GM21360 (cell line): ENCODE data around the gene TP53BP2.

ENCODE experiments used
- ATAC-seq: cut with Tn5 transposase; IDR thresholded peaks from one replicate; pipeline ENCODE4 v1.9.1; 2021; ENCODE audit warnings: mild to moderate bottlenecking, moderate library complexity; ENCODE audit not compliant: unreplicated experiment

The TP53BP2 gene

DNA sequence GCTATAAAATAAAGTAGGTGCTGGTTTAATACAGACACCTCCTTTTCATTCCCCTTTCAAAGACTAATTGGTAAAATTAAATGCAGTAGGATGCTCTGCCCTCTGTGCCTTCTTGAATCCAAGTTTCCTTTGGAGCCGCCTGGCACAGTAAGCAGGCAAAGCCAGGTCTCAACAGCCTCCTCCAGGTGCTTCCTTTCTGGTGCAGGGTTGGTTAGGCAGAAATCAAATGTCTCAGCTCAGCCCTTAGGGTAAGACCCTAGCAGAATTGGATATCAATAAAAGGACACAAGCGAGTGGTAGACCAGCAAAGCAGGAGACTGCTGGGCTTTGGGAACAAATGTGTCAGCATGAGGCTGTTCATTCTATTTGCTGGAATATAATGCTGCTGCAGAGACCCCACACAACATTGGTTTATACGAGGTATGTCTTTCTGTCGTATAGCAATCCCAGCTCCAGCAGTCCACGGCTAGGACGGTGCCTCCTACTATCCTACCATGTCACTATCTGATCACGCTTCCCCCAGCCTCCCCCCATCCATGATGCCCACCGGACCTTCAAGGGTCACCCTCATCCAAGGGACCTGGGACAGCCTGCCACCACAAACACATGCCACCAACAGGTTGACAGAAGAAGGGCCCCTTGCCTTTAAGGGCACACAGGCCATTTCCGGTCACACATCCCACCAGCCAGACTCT lies 75.0 kb downstream of the TP53BP2 start:
- no peak for ATAC-seq

DNA sequence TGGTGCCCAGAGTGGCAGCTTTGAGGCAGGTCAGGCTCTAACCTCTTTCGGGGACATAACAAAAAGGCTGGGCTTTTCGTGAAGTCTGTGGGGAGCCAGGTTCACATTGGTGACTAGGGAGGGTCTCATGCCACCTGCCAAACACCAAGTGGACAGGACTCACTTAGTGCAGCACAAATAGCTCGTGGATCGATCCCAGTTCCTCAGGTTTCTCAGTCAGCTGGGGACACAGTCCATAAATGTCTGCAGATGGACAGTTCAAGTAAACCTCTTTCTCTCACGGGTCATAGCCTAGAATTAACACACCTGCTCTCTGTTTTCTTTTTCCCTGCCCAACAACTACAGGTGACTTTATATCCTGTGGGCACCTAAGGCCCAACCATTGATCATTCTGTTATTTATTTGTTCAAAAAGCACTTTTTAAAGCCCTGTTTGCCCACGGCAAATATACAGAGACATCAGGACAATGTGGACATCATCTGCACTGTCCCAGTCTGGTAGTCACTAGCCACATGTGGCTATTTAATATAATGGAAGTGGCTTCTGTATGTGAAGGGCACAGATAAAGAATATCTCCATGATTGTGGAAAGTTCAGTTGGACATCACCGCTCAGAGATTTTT lies 79.9 kb downstream of the TP53BP2 start:
- no peak for ATAC-seq

DNA sequence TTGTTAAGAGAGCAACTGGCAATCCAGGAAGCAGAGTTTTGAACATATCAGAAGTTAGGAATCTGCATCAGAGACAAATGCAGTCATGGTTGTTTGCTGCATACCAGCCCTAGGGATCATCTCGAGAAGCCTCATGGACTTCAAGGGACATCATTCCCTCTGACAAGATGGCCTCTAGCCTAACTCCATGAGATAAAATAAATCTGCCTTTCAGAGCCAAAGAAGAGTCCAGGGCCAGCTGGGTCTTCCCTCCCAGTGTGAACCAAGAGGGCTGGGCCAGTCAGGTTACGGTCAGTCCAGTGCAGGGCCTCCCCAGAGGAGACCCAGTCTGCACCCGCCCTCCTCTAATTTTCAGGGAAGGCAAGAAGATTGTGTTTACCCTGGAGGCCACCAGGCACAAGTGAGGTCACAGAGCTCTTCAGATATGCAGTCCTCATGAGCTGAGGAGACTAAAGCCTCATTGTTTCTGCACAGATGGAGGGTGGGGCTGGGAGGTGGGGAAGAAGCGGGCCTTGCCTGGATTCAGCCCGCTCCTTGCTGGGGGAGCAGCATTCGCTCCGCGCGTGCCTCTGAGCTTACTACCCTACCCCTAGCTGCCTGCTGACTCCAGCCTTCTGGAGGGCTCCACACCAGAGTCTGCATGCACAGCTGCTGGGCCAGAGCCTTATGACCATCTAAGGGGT lies 80.6 kb downstream of the TP53BP2 start:
- no peak for ATAC-seq

DNA sequence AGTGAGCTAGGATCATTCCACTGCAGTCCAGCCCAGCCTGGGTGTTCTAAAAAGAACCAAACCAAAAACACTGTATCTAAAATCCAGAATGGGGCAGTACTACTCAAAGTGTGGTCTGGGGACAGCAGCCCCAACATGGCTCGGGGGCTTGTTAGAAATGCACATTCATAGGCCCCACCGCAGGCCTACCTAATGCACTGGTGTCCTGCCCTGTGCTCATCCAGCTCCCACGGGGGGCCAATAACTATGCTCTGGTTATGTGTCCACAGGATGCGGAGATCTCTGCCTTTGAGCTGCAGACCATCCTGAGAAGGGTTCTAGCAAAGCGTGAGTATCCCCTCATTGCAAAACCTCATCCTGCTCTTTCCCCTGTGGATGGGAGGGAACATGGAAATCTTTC lies 81.9 kb downstream of the TP53BP2 start:
- no peak for ATAC-seq

DNA sequence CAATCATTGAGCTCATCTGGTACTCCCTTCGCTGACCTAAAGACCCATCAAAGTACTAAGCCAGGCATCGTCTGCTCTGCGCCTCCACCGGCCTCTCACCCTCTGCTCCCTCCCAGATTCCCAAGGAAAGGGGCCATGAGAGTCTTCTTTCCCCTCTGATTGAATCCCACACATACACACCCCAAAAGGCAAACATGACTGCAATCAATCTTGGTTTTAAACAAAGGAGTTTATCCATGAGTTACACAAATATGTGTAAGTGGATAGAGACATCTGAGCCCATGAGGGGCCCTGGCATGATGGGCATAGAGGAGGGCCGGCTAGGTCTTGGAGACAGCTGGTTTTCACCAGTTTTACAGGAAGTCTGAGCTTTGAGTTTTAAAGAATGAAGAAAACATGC lies 82.5 kb downstream of the TP53BP2 start:
- no peak for ATAC-seq

DNA sequence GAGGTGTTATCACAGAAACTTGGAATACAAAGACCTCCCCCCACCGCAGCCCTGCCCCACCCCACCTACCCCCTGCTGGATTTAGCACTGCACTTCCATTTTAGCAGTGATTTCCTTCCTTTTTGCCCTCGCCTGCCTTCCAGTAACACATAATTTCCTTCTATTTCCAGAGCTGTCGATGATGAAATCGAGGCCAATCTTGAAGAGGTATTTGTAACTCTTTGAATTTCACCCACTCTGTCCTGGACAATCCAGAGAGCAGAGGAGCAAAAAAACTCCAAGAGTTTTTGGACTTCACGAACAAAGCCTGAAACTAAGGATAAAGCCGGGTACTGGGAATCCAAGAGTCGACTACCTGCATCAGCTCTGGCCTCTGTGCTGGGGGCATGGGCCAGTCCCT lies 84.3 kb downstream of the TP53BP2 start:
- no peak for ATAC-seq

DNA sequence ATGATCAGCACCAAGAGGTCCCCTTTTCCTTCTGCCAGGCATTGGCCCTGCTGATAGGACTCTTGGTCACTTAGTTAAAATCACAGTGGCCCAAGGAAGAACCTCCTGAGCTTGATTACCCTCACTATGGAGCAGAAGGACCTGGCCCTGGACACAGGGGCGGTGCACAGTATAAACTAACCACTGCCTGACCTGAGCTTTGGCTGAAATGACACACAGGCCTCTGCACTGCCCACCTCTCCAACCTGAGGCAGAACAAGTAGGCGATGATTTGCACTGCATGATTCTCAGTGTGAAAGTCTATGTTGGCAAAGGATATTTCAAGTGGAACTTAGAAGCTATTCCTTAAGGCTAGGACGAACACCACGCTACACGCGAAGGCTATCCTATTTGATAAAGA lies 84.9 kb downstream of the TP53BP2 start:
- no peak for ATAC-seq

DNA sequence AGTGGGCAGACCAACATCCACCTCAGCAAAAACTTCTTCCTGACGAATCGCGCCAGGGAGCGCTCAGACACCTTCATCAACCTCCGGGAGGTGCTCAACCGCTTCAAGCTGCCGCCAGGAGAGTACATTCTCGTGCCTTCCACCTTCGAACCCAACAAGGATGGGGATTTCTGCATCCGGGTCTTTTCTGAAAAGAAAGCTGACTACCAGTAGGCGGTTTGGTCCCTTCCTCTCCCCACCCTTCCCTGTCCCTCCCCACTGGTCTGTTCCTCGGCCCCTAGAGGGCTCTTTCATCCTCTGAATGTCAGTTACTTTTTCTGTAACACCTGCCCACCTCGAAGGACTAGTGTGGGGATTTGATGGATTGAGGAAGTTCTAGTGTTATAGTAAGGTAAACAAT lies 86.5 kb downstream of the TP53BP2 start:
- ATAC-seq: no peak

DNA sequence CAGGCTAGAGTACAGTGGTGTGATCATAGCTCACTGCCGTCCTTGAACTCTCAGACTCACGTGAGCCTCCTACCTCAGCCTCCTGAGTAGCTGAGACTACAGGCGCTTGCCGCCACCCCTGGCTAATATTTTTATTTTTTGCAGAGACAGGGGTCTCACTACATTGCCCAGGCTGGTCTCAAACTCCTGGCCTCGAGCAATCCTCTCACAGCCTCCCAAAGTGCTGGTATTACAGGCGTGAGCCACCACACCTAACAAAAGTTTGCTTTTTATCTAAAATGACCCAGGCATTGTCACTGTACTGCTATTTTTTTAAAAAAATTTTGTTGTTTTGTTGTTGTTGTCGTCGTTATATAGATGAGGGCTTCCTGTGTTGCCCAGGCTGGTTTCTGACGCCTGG lies 87.0 kb downstream of the TP53BP2 start:
- ATAC-seq: no peak

DNA sequence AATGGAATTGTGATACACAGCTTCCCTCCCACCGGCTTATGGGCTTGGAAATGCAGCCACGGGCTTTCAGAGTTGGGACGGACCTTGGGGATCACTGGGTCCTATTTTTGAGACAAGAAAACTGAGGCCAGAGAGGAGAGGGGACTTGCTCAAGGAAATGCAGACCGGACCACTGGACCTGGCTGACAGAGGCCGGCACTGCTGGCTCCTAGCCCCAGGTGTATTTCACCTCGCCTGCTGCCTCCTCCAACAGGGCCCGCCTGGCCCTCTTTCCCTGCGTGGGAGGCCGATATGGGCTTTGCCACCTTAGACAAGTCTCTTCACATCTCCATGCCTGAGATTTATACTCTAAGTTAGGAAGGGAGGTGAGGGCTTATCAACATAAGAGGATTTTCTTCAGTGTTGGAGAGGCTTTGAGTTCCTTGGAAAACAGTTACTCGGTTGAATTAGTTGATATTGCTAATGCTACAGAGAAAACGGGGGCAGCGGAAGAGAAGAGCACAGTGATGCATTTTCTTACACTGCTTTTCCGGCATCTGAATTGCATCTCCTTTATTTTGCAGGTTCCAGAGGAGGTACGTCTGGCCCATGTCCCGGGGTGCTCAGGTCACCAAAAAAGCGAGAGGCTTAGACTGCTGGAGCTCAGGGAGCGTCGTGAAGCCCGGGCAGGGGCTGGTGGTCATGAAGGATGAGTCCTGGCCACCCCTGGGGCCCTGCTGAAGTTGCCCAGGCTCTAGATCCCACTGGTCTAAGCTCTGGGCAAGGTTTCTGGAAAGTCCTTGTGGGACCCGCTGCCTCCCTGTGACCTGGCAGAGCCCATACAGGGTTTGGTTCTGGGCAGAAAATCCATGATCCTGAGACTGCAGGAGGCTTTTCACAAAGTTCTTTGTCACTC lies 88.7 kb downstream of the TP53BP2 start:
- ATAC-seq: no peak

DNA sequence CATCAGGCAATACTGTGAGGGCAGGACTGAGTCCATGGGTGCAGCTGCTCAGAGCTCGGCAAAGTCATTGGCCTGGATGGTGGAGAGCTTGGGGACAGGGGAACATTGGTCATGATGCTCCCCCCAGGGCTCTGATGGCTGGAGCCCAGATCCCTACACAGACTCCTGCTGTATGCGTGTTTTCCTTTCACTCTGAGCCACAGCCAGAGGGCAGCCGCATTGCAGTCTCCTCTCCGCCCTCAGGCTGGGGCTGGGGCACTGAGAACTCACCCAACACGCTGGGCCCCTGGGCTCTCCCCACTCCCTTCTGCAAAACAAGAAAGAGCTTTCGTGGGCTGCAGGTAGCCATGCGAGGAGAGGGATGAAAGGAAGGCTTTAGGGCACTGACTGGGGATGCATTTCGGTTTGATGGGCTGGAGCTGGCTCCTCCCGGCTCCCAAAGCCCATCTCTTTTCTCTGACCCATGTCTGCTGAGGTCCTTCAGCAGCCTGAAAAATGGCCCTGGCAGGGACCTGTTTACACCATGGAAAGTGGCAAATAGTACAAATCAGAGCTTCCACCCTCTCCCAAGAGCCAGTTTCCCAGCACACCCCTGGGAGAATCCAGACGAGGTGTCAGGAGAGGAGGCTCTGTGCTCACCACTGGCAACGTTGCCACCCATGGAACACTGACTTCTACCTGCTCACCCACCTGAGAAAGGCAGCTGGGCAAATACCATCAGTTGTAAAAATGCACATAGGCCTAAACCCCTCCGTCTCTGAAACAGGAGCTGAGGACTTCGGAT lies 89.6 kb downstream of the TP53BP2 start:
- ATAC-seq: no peak

DNA sequence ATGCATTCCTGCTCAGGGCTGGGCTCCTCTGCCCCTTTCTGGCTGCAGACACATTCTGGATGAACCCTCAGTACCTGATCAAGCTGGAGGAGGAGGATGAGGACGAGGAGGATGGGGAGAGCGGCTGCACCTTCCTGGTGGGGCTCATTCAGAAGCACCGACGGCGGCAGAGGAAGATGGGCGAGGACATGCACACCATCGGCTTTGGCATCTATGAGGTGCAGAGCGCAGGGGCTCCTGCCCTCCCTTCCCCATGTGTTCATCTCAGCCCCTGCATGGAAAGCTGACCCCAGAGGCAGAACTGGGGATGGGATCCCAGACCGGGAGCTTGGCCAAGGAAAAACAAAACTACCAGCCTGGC lies 90.3 kb downstream of the TP53BP2 start:
- no peak for ATAC-seq

DNA sequence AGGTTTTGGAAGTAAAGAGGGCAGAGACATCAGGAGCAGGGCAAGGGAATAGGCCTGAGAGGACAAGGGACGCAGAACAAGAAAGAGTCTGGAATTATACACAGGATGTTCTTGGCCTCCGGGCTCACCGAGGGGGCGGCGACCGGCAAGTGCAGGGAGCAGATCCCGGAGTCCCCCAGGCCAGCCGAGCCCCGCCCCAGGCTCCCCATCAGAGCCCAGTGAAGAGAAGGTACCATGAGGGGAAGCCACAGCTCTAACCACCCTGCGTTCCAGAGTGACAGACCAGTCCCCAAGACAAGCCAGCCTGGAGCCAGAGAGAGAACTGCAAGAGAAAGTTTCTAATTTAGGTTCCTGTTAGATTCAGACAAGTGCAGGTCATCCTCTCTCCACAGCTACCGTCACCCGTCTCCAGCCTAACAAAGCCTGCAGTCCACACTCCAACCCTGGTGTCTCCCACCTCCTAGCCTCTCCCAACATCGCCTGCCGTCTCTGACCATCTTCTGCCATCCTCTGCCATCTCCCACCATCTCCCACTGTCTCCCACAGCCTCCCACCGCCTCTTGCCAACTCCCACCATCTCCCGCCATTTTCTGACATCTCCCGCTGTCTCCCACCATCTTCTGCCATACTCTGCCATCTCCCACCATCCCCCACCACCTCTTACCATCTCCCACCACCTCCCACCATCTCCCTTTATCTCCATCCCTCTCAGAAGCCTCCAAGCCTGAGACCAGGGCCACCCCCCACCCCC lies 90.9 kb downstream of the TP53BP2 start:
- ATAC-seq: no peak

DNA sequence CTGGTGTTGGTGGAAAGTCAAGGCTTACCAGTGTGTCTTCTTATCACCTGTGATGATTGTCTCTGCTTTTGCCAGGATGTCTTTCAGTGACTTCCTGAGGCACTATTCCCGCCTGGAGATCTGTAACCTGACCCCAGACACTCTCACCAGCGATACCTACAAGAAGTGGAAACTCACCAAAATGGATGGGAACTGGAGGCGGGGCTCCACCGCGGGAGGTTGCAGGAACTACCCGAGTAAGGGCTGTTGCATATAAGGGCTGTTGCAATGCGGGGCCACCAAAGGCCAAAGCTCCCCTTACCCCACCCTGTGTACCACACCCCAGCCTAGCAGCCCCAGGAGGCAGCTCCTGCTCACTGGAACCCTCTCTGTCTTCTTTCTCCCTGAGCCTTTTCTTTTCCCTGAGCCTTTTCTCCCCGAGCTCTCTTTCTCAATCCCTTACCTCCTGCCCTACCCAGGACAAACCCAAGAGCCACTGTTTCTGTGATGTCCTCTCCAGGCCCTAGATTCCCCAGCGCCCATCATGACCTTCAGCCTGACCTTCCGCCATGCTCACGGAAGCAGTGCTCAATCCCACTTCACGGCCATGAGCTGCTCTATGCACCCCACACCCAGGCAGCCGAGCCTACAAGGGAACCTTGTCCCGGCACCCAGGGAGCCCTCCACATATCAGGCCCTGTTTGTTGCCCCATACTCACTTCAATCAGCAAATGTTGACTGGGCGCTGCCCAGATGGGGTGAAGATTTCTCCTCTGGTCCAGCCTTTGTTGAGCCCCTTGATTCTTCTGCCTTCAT lies 92.8 kb downstream of the TP53BP2 start:
- ATAC-seq: no peak

DNA sequence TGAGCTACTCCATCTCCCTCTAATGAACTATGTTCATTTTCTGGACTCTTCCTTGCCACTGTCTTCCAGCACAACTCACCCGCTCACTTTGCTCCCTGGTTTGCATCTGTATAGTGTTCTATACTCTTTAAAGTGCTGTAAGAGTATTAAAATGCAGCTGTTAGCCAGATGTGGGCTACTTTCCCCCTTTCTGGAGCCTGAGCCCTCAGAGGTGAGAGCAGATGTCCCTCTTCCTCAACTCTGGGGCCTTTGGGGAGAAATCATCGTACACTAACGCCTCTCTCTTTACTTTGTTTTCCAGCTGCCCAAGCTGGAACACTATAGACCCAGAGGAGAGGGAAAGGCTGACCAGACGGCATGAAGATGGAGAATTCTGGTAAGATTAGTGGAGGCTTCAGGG lies 94.1 kb downstream of the TP53BP2 start:
- ATAC-seq: no peak

DNA sequence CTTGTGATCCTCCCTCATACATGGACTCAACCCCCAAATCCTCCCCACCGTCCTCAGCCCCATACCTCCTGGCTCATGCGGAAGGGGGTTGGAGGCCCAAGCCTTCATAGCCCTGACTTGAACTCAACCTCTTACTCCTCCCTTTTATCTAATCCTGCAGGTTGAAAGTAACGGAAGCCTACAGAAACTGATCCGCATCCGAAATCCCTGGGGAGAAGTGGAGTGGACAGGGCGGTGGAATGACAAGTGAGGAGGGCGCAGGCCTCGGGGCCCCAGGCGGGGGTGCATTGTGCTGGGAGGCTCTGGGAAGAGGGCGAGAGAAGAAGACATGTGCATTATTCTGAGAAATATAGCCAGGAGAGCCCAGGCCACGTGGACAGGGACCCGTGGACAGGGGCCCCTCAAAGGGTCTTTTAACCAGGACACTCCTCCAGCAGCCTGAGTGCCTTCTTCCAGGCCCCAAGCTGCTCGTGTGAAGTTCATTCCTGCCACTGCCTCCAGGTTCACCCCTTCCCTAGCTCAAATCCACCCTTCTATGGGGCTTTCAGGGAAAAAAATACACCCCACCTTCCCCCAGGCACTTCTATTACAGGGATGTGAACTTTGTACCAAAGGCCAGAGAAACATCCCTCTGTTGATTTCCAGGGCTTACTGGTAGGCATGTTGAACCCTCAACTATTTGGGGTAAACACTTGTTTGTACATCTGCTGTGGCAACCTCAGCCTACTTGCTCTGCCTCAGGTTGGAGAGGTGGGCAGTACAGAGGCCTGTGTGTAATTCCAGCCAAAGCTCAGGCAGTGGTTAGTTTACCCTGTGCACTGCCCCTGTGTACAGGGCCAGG lies 94.8 kb downstream of the TP53BP2 start:
- no peak for ATAC-seq

DNA sequence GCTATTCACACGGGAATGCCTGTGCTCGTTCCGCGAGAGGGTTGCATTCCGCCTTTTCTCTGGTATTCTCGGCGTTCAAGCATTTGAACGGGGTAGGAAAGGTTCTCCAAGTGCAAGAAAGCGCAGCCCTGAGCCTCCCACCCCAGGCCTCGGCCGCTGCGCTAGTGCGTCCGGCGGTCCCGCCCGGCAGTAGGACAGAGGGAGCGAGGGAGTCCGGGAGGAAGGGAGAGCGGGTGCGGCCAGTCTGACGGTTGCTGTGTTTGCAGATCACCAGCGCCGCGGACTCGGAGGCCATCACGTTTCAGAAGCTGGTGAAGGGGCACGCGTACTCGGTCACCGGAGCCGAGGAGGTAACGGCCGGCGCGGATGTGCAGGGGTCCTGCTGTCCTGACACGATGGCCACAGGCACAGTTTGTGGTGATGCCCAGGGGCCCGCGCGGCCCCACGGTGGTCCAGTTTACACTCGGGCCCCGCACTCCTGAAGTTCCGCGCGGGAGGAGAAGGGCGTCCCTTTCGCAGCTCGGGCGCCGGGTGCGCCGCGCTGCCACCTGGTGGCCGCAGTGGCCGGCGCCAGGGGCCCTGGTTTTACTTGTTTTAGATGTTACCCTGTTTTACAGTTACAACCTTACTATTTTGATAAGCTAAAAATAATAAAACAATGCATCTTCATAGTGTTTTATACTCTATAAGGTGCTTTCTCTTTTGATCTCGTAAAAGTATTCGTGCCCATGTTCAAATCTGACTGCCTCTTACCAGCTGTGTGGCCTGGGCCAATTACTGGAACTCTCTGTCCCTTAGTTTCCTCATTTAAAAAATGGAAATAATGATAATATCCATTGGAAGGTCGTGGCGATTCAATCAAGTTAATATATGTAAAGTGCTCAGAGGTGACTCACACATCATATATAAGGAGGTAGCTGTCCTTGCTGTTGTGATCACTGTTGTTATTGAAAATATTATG lies 96.7 kb downstream of the TP53BP2 start:
- ATAC-seq: peak; percentile 68
